Measurements from ENCODE around the gene ADGRF3.

The ADGRF3 gene

DNA sequence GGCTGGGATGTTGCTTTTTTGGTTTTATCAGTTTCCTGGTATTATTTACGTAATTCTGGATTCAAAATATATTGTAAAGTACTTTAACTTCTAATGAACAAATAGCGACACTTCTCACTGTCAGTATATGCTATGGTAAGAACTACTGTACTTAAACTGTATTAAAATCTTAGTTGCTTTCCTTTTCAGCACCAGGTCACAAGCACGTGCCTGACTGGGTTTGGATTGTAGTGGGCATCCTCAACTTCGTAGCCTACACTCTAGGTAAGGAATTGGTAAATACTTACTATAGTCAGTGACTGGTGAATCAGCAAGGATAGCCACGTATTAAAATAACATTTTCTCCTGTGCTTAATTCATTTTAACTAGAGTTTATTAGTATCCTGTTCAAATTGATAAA is 20.4 kb upstream of the ADGRF3 start:
- Histone ChIP-seq H3K27ac (ENCODE audit: low read length) (no peak overlapping the region), H4K20me1 (ENCODE audit: insufficient read depth, low read length) (peaks cover 10% of the 10 kb centered on the region; the same call in 1 of the 2 replicates), H3K79me2 (ENCODE audit: insufficient read depth, low read length) (peaks cover 36% of the 10 kb centered on the region), H3K9me3 (ENCODE audit: insufficient read depth, low read length, severe bottlenecking) (peaks cover 5% of the 10 kb centered on the region), H3K4me2 (ENCODE audit: insufficient read depth, low read length) (no peak overlapping the region), H3K9ac (ENCODE audit: low read depth, low read length) (no peak overlapping the region), H3K36me3 (ENCODE audit: insufficient read depth, low read length) (peaks cover 54% of the 10 kb centered on the region), H3K4me1 (ENCODE audit: insufficient read depth, low read length) (no peaks in the 10 kb centered on the region), H2AFZ (ENCODE audit: low read depth, low read length) (no peak overlapping the region), H3K27me3 (ENCODE audit: insufficient read depth, low read length, poor library complexity) (no peaks in the 10 kb centered on the region), H3K4me3 (ENCODE audit: low read depth in 1 of 2, low read length in 2 of 2) (no peak overlapping the region)
- DNase-seq (no peak), ATAC-seq (ENCODE audit: insufficient read depth, low read depth) (no peak)
- no peak for TF ChIP-seq EZH2 (IDR thresholded peaks at IDR 0.05; ENCODE audit: borderline replicate concordance, low read depth, low read length, severe bottlenecking)
- TF ChIP-seq, protein P1, sequence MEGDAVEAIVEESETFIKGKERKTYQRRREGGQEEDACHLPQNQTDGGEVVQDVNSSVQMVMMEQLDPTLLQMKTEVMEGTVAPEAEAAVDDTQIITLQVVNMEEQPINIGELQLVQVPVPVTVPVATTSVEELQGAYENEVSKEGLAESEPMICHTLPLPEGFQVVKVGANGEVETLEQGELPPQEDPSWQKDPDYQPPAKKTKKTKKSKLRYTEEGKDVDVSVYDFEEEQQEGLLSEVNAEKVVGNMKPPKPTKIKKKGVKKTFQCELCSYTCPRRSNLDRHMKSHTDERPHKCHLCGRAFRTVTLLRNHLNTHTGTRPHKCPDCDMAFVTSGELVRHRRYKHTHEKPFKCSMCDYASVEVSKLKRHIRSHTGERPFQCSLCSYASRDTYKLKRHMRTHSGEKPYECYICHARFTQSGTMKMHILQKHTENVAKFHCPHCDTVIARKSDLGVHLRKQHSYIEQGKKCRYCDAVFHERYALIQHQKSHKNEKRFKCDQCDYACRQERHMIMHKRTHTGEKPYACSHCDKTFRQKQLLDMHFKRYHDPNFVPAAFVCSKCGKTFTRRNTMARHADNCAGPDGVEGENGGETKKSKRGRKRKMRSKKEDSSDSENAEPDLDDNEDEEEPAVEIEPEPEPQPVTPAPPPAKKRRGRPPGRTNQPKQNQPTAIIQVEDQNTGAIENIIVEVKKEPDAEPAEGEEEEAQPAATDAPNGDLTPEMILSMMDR (IDR thresholded peaks at IDR 0.05; ENCODE audit: borderline replicate concordance, extremely low read depth, low read length, poor library complexity, severe bottlenecking), result no peak

- Histone ChIP-seq H3K4me2 (ENCODE audit: insufficient read depth, low read length) (no peak overlapping the region), H3K79me2 (ENCODE audit: insufficient read depth, low read length) (peaks cover 58% of the 10 kb centered on the region), H2AFZ (ENCODE audit: low read depth, low read length) (no peak overlapping the region), H3K27me3 (ENCODE audit: insufficient read depth, low read length, poor library complexity) (no peaks in the 10 kb centered on the region), H3K9me3 (ENCODE audit: insufficient read depth, low read length, severe bottlenecking) (peaks cover 5% of the 10 kb centered on the region), H4K20me1 (ENCODE audit: insufficient read depth, low read length) (peaks cover 26% of the 10 kb centered on the region; the same call in 1 of the 2 replicates), H3K27ac (ENCODE audit: low read length) (no peak overlapping the region), H3K4me1 (ENCODE audit: insufficient read depth, low read length) (no peaks in the 10 kb centered on the region), H3K4me3 (ENCODE audit: low read depth in 1 of 2, low read length in 2 of 2) (no peak overlapping the region), H3K36me3 (ENCODE audit: insufficient read depth, low read length) (peaks cover 49% of the 10 kb centered on the region), H3K9ac (ENCODE audit: low read depth, low read length) (no peak overlapping the region)
- ATAC-seq (ENCODE audit: insufficient read depth, low read depth) (no peak), DNase-seq (no peak)
- TF ChIP-seq EZH2 (IDR thresholded peaks at IDR 0.05; ENCODE audit: borderline replicate concordance, low read depth, low read length, severe bottlenecking), result no peak
- TF ChIP-seq, protein P1 (IDR thresholded peaks at IDR 0.05; ENCODE audit: borderline replicate concordance, extremely low read depth, low read length, poor library complexity, severe bottlenecking), result no peak
Observed at GRCh38 chr2:26364669-26365068, 18.1 kb upstream of the ADGRF3 start.

- DNase-seq (no peak), ATAC-seq (ENCODE audit: insufficient read depth, low read depth) (no peak)
- no peaks in the 10 kb centered on the region for H3K9me3 ChIP-seq (ENCODE audit: insufficient read depth, low read length, severe bottlenecking)
- peaks cover 65% of the 10 kb centered on the region for H3K79me2 ChIP-seq (ENCODE audit: insufficient read depth, low read length)
- peaks cover 42% of the 10 kb centered on the region for H3K36me3 ChIP-seq (ENCODE audit: insufficient read depth, low read length)
- no peak overlapping the region for H2AFZ ChIP-seq (ENCODE audit: low read depth, low read length)
- H3K4me2 ChIP-seq (ENCODE audit: insufficient read depth, low read length), result no peak overlapping the region
- no peaks in the 10 kb centered on the region for H3K4me1 ChIP-seq (ENCODE audit: insufficient read depth, low read length)
- H3K27me3 ChIP-seq (ENCODE audit: insufficient read depth, low read length, poor library complexity), result no peaks in the 10 kb centered on the region
- H3K27ac ChIP-seq (ENCODE audit: low read length), result no peak overlapping the region
- H4K20me1 ChIP-seq (ENCODE audit: insufficient read depth, low read length), result peaks cover 33% of the 10 kb centered on the region; the same call in 1 of the 2 replicates
- no peak for TF ChIP-seq EZH2 (IDR thresholded peaks at IDR 0.05; ENCODE audit: borderline replicate concordance, low read depth, low read length, severe bottlenecking)
- TF ChIP-seq, protein P1 (IDR thresholded peaks at IDR 0.05; ENCODE audit: borderline replicate concordance, extremely low read depth, low read length, poor library complexity, severe bottlenecking), result no peak
- H3K9ac ChIP-seq (ENCODE audit: low read depth, low read length), result no peak overlapping the region
- H3K4me3 ChIP-seq (ENCODE audit: low read depth in 1 of 2, low read length in 2 of 2), result no peak overlapping the region
Observed at GRCh38 chr2:26363958-26364357, 17.4 kb upstream of the ADGRF3 start.

GRCh38 chr2:26363323-26363722 is 16.7 kb upstream of the ADGRF3 start:
- no peak for ATAC-seq (ENCODE audit: insufficient read depth, low read depth)
- Histone ChIP-seq H3K27ac (ENCODE audit: low read length) (no peak overlapping the region), H3K4me2 (ENCODE audit: insufficient read depth, low read length) (no peak overlapping the region), H3K27me3 (ENCODE audit: insufficient read depth, low read length, poor library complexity) (no peaks in the 10 kb centered on the region), H3K9me3 (ENCODE audit: insufficient read depth, low read length, severe bottlenecking) (no peaks in the 10 kb centered on the region), H3K36me3 (ENCODE audit: insufficient read depth, low read length) (peaks cover 36% of the 10 kb centered on the region), H3K4me3 (ENCODE audit: low read depth in 1 of 2, low read length in 2 of 2) (no peak overlapping the region), H2AFZ (ENCODE audit: low read depth, low read length) (no peak overlapping the region), H3K4me1 (ENCODE audit: insufficient read depth, low read length) (no peaks in the 10 kb centered on the region), H3K9ac (ENCODE audit: low read depth, low read length) (no peak overlapping the region), H3K79me2 (ENCODE audit: insufficient read depth, low read length) (peaks cover 71% of the 10 kb centered on the region), H4K20me1 (ENCODE audit: insufficient read depth, low read length) (peaks cover 39% of the 10 kb centered on the region; the same call in 1 of the 2 replicates)
- TF ChIP-seq, protein P1 (IDR thresholded peaks at IDR 0.05; ENCODE audit: borderline replicate concordance, extremely low read depth, low read length, poor library complexity, severe bottlenecking), result no peak
- TF ChIP-seq EZH2 (IDR thresholded peaks at IDR 0.05; ENCODE audit: borderline replicate concordance, low read depth, low read length, severe bottlenecking), result no peak
- no peak for DNase-seq

All from DND-41 (cell line).